Measurements from ENCODE around the gene CCPG1. TPM values are rescaled to one million over a fixed set of nuclear protein-coding genes. Genes with fewer than 3 reads are reported as not detected.

CCPG1 gene
- total RNA-seq, 1 donor from 2014 or later, result 23.8 TPM

DNA sequence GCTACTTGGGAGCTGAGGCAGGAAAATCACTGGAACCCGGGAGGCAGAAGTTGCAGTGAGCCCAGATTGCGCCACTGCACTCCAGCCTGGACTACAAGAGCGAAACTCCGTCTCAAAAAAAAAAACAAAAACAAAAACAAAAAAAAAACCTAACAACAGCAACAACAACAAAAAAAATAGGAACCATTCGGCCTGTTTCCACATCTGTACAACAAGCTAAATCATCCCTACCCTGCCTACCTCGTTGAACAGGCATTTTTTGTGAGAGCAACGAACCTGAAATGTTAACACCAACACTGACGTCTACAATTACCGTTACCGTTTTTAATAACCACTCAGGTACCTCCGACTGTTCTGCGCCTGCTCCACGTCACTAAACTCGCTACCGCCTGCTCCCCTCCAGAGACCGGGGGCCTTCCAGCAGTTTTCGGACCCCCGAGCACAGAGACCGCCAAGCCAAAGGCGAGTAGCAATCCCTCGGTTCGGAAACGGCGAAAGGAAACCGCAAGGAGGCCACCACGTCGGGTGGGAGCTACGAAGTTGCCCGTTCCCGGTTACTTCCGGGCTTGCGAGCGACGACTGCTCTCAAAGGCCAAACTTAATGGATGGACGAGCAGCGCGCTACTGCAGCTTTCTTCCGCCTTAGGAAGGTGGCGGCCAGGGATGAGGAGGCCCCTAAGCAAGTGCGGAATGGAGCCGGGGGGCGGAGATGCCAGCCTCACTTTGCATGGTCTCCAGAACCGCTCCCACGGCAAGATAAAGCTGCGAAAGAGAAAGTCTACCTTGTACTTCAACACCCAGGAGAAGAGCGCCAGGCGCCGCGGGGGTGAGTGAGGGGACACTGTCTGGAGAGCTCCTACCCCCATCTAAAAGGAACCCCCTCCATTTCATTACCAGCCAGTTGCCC lies 89.3 kb downstream of the CCPG1 start, which contains the start of the genes PIGB and PIGBOS1:
TSS of gene PIGB (plus strand) at position 635 of the 907 bp plus-strand sequence. CDS start at position 664, 29 bp downstream.
TSS of gene PIGBOS1 (minus strand) at position 536 of the 907 bp plus-strand sequence. CDS start 1,331 bp downstream, outside the sequence.
- H3K4me3 ChIP-seq (ENCODE audit: low read depth, low read length), result peak within 1 kb of the TSS; percentile 90
- TF ChIP-seq, protein P1, sequence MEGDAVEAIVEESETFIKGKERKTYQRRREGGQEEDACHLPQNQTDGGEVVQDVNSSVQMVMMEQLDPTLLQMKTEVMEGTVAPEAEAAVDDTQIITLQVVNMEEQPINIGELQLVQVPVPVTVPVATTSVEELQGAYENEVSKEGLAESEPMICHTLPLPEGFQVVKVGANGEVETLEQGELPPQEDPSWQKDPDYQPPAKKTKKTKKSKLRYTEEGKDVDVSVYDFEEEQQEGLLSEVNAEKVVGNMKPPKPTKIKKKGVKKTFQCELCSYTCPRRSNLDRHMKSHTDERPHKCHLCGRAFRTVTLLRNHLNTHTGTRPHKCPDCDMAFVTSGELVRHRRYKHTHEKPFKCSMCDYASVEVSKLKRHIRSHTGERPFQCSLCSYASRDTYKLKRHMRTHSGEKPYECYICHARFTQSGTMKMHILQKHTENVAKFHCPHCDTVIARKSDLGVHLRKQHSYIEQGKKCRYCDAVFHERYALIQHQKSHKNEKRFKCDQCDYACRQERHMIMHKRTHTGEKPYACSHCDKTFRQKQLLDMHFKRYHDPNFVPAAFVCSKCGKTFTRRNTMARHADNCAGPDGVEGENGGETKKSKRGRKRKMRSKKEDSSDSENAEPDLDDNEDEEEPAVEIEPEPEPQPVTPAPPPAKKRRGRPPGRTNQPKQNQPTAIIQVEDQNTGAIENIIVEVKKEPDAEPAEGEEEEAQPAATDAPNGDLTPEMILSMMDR (conservative IDR thresholded peaks at IDR 0.05; ENCODE audit: low read depth, low read length), result no peak

More for the DNA sequence above, 89.3 kb downstream of the CCPG1 start, which contains the start of the genes PIGB and PIGBOS1:
- peak; percentile 64 for DNase-seq (ENCODE audit: low read depth)

Other genes starting within 250 kb of the CCPG1 start
- 80.3 and 86.5 TPM in 2 replicates for gene RSL24D1, start 211.4 kb downstream of the CCPG1 start, total RNA-seq
- 4.6 and 9.7 TPM in 2 replicates for gene RAB27A, start 118.5 kb downstream of the CCPG1 start, total RNA-seq
- 7.4 and 13.3 TPM in 2 replicates for gene PIGBOS1, start 89.2 kb downstream of the CCPG1 start, total RNA-seq
- 11.4 and 15.3 TPM in 2 replicates for gene PIGB, start 89.1 kb downstream of the CCPG1 start, total RNA-seq
- gene PIERCE2, start 136 bp upstream of the CCPG1 start, total RNA-seq, result 1.4 and 3.3 TPM in 2 replicates
- gene DNAAF4, start 99.9 kb upstream of the CCPG1 start, total RNA-seq, result 3.3 and 5.3 TPM in 2 replicates
- gene PYGO1, start 180.0 kb upstream of the CCPG1 start, total RNA-seq, result 2.2 and 2.4 TPM in 2 replicates